Chondrocyte (in vitro differentiated cells): ENCODE measurements around the gene PGM3. TPM values are rescaled to one million over a fixed set of nuclear protein-coding genes. Genes with fewer than 3 reads are reported as not detected.

Experiments used
- DNase-seq: peaks from one replicate; pipeline ENCODE4 v3.0.0; 2021; ENCODE audit warnings: mixed read lengths, low spot score
- H3K27ac Mint-ChIP-seq: one replicate; pipeline ENCODE4 v1.8.0; 2021; ENCODE audit warnings: mild to moderate bottlenecking, moderate library complexity, mixed read lengths; ENCODE audit not compliant: unreplicated experiment
- H3K27me3 Mint-ChIP-seq: 2 replicates; pipeline ENCODE4 v1.8.0; 2021; ENCODE audit warnings: low read depth, mixed read lengths
- H3K36me3 Mint-ChIP-seq: 2 replicates; pipeline ENCODE4 v1.8.0; 2021; ENCODE audit warnings: low read depth, mixed read lengths
- H3K4me1 Mint-ChIP-seq: 2 replicates; pipeline ENCODE4 v1.8.0; 2021; ENCODE audit warnings: low read depth, mild to moderate bottlenecking, mixed read lengths
- H3K4me3 Mint-ChIP-seq: one replicate; pipeline ENCODE4 v1.8.0; 2021; ENCODE audit warnings: mild to moderate bottlenecking, moderate library complexity, mixed read lengths; ENCODE audit not compliant: unreplicated experiment
- H3K9me3 Mint-ChIP-seq: 2 replicates; pipeline ENCODE4 v1.8.0; 2021; ENCODE audit warnings: low read depth, mixed read lengths
- total RNA-seq: library from RNA; stranded (reverse); gene quantifications from 3 replicates; pipeline ENCODE4 v1.2.1, GENCODE V29; 2021
- TF ChIP-seq, protein P1 (sequence below): fragments of 200-600 bp; sonication (generic); IDR thresholded peaks from 2 replicates; pipeline ENCODE4 v1.5.0; 2021; ENCODE audit warnings: antibody characterized with exemption, mild to moderate bottlenecking, moderate library complexity

Gene PGM3
- total RNA-seq, 1 donor from 2014 or later: 135 TPM

DNA sequence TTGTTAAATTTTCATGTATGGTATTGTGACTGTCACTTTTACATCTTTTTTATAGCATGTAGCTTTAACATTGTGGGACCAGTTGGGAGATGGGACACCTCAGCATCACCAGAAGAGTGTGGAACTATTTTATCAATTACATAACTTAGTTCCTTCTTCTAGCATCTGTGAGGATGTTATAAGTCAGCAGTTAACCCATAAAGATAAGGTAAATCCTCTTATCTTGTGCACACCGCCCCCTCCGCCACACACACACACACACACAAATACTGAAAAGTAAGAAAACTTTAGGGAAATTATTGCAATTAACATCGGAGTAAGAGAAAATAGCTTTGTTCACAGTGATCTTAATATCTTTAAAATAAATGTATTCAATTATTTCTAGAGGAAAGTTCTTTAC, 60.9 kb downstream of the PGM3 start:
- no peak for DNase-seq
- Mint-ChIP-seq H3K9me3 (no peaks in the 10 kb centered on the region), H3K4me3 (no peak overlapping the region), H3K27me3 (no peaks in the 10 kb centered on the region), H3K27ac (no peak overlapping the region), H3K4me1 (no peaks in the 10 kb centered on the region), H3K36me3 (peaks cover 33% of the 10 kb centered on the region)
- TF ChIP-seq, protein P1, sequence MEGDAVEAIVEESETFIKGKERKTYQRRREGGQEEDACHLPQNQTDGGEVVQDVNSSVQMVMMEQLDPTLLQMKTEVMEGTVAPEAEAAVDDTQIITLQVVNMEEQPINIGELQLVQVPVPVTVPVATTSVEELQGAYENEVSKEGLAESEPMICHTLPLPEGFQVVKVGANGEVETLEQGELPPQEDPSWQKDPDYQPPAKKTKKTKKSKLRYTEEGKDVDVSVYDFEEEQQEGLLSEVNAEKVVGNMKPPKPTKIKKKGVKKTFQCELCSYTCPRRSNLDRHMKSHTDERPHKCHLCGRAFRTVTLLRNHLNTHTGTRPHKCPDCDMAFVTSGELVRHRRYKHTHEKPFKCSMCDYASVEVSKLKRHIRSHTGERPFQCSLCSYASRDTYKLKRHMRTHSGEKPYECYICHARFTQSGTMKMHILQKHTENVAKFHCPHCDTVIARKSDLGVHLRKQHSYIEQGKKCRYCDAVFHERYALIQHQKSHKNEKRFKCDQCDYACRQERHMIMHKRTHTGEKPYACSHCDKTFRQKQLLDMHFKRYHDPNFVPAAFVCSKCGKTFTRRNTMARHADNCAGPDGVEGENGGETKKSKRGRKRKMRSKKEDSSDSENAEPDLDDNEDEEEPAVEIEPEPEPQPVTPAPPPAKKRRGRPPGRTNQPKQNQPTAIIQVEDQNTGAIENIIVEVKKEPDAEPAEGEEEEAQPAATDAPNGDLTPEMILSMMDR: no peak

DNA sequence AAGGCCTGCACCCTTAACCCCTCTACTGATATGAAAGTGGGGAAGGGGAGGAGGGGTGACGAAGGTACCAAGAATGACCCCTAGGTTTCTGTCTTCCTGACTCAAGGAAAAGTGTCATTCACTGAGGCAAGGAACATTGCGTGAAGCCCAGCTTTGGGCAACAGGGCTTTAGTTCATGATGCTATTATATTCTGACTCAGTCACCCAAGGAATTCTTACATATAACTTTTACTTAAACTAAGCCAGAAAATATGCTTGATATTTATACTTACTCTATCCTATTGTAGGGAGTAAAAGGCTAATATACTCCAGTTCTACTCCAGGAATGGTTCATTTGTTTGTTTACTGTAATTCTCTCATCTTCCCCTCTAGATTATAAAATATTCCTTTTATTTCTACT, 65.1 kb downstream of the PGM3 start:
- H3K4me3 Mint-ChIP-seq: no peak overlapping the region
- no peaks in the 10 kb centered on the region for H3K9me3 Mint-ChIP-seq

DNA sequence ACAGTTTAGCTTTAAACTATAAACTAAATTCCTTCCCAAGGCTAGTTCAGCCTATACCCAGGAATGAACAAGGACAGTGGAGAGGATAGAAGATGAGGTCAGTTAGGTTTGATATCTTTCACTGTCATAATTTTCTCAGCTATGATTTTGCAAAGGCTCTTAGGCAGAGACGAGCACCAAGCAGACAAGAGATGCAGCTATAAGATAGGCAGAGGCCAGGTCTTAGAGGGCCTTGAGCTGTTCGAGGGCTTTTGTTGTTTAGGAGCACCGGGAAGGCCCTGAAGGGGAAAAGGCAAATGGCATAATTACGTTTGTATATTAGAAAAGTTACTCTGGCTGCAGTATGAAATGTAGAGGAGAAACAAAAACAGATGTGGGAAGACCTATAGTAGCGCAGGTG, 65.8 kb downstream of the PGM3 start:
- no peaks in the 10 kb centered on the region for H3K27me3 Mint-ChIP-seq
- TF ChIP-seq, protein P1: no peak
- no peak overlapping the region for H3K27ac Mint-ChIP-seq
- no peaks in the 10 kb centered on the region for H3K4me1 Mint-ChIP-seq
- no peaks in the 10 kb centered on the region for H3K9me3 Mint-ChIP-seq
- peaks cover 44% of the 10 kb centered on the region for H3K36me3 Mint-ChIP-seq
- DNase-seq: no peak
- no peak overlapping the region for H3K4me3 Mint-ChIP-seq

More for the DNA sequence above, 65.1 kb downstream of the PGM3 start:
- Mint-ChIP-seq H3K36me3 (peaks cover 45% of the 10 kb centered on the region), H3K27me3 (no peaks in the 10 kb centered on the region), H3K27ac (no peak overlapping the region), H3K4me1 (no peaks in the 10 kb centered on the region)
- TF ChIP-seq, protein P1: no peak
- no peak for DNase-seq

DNA sequence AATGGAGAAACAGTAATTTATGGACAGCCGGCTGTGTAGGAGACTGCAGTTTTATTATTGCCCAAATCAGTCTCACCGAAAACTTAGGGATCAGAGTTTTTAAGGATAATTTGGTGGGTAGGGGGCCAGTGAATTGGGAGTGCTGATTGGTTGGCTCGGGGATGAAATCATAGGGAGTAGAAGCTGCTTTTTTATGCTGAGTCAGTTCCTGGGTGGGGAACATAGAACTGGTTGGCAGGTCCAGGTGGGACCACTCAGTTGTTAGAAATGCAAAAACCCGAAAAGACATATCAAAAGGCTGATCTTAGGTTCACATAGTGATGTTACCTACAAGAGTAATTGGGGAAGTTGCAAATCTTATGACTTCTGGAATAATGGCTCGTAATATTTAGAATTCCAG, 66.3 kb downstream of the PGM3 start:
- TF ChIP-seq, protein P1: no peak
- H3K9me3 Mint-ChIP-seq: no peaks in the 10 kb centered on the region
- peaks cover 42% of the 10 kb centered on the region for H3K36me3 Mint-ChIP-seq
- H3K4me1 Mint-ChIP-seq: no peaks in the 10 kb centered on the region
- H3K27ac Mint-ChIP-seq: no peak overlapping the region
- H3K27me3 Mint-ChIP-seq: no peaks in the 10 kb centered on the region
- no peak overlapping the region for H3K4me3 Mint-ChIP-seq
- DNase-seq: no peak

DNA sequence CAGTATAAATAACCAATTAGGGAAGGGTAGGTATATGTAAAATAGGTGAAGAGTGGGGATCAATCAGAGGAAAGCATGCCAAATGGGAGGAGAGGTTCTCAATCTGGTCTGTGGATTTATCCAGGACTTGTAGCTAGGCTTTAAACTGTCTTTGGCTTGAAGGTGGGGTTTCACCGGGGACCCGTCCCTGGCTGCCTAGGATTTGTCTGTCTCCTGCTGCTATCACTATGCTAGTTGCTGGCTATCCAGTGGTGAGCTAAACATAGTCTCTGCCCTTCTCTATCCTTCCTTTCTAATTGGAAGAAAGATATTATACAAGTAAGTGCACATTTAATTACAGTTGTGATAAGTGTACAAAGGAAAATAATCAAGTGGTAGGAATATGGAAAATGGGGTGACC, 66.8 kb downstream of the PGM3 start:
- Mint-ChIP-seq H3K27ac (no peak overlapping the region), H3K4me1 (no peaks in the 10 kb centered on the region), H3K4me3 (no peak overlapping the region), H3K9me3 (no peaks in the 10 kb centered on the region), H3K27me3 (no peaks in the 10 kb centered on the region), H3K36me3 (peaks cover 41% of the 10 kb centered on the region)
- no peak for DNase-seq
- TF ChIP-seq, protein P1: no peak
